ENCODE measurements around the gene TINAG. TPM values are rescaled to one million over a fixed set of nuclear protein-coding genes. Genes with fewer than 3 reads are reported as not detected.

TINAG gene
- total RNA-seq, 1 donor from 2014 or later: not detected

DNA sequence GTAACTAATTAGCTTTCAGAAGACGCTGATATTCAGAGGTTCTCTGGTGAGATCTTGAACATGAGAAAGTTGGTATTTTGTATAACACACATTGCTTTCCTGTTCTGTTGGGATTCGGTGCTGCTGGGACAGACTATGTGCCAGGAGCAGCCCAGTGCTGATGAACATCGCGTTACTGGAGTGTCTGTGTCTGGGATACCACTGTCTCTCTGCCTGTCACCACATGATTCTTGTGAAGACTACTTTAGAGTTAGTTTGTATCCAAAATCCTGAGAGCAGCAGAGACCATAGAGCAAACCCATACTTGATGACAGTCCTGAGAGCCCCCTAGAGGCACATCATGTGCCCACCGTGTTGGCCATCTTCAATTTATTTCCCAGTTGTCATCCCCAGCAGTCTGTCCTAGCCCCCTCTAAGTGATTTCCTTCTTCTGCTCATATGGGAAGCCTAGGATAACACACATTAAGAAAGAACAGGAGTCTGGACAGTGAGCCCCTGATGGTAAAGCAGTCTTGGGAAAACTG lies 41.8 kb upstream of the TINAG start:
- no peaks in the 10 kb centered on the region for H3K4me1 ChIP-seq
- no peaks in the 10 kb centered on the region for H3K9me3 ChIP-seq
- no peak overlapping the region for H3K4me3 ChIP-seq
- ATAC-seq: no peak
- H3K27ac ChIP-seq: no peak overlapping the region
- H3K36me3 ChIP-seq: no peaks in the 10 kb centered on the region
- no peak for TF ChIP-seq CTCF (IDR thresholded peaks at IDR 0.05)
- intact Hi-C loops (cut with DNase I): no loop called here
- H3K27me3 ChIP-seq: no peaks in the 10 kb centered on the region
- DNase-seq: no peak

- H3K9me3 ChIP-seq: no peaks in the 10 kb centered on the region
- no peak for DNase-seq
- H3K4me3 ChIP-seq: no peak overlapping the region
- peak; percentile 42 for TF ChIP-seq CTCF (IDR thresholded peaks at IDR 0.05)
- no peaks in the 10 kb centered on the region for H3K36me3 ChIP-seq
- H3K27ac ChIP-seq: no peak overlapping the region
- no peaks in the 10 kb centered on the region for H3K4me1 ChIP-seq
- peak; percentile 74 for ATAC-seq
- intact Hi-C loops (cut with DNase I): no loop called here
- H3K27me3 ChIP-seq: no peaks in the 10 kb centered on the region
These were observed 40.4 kb upstream of the TINAG start for GRCh38 chr6:54267798-54268197.

- Histone ChIP-seq H3K27ac (no peak overlapping the region), H3K4me1 (no peaks in the 10 kb centered on the region), H3K27me3 (no peaks in the 10 kb centered on the region), H3K36me3 (no peaks in the 10 kb centered on the region), H3K9me3 (no peaks in the 10 kb centered on the region), H3K4me3 (no peak overlapping the region)
- TF ChIP-seq CTCF (IDR thresholded peaks at IDR 0.05): no peak
- intact Hi-C loops (cut with DNase I): no loop called here
- DNase-seq: no peak
- ATAC-seq: no peak
These were observed 34.9 kb upstream of the TINAG start for GRCh38 chr6:54273214-54273820.

GRCh38 chr6:54274383-54274782 lies 33.9 kb upstream of the TINAG start:
- Histone ChIP-seq H3K4me3 (no peak overlapping the region), H3K27me3 (no peaks in the 10 kb centered on the region), H3K36me3 (no peaks in the 10 kb centered on the region), H3K27ac (no peak overlapping the region), H3K9me3 (no peaks in the 10 kb centered on the region), H3K4me1 (no peaks in the 10 kb centered on the region)
- ATAC-seq: no peak
- no peak for DNase-seq
- no peak for TF ChIP-seq CTCF (IDR thresholded peaks at IDR 0.05)
- intact Hi-C loops (cut with DNase I): no loop called here

- ATAC-seq (no peak), DNase-seq (no peak)
- no peak for TF ChIP-seq CTCF (IDR thresholded peaks at IDR 0.05)
- intact Hi-C loops (cut with DNase I): no loop called here
- no peaks in the 10 kb centered on the region for H3K36me3 ChIP-seq
- no peaks in the 10 kb centered on the region for H3K27me3 ChIP-seq
- no peaks in the 10 kb centered on the region for H3K4me1 ChIP-seq
- no peaks in the 10 kb centered on the region for H3K9me3 ChIP-seq
- H3K27ac ChIP-seq: no peak overlapping the region
- no peak overlapping the region for H3K4me3 ChIP-seq
These were observed 26.1 kb upstream of the TINAG start for GRCh38 chr6:54282186-54282585.
